GM10266 (cell line): ENCODE results near the gene CRX.
"Not testable (repeated sequence)": the region's sequence is repeated elsewhere in the genome, so short reads cannot be mapped to it uniquely, and the experiment has no call there.

ENCODE experiments used
- DNase-seq: peaks from one replicate; pipeline ENCODE4 v3.0.0; 2012; ENCODE audit errors: extremely low spot score
- TF ChIP-seq, protein P1 (sequence below): IDR thresholded peaks from 2 replicates; pipeline ENCODE4 v1.5.1; 2012; ENCODE audit warnings: mild to moderate bottlenecking, low read depth; ENCODE audit not compliant: control insufficient read depth, insufficient read depth; ENCODE audit errors: missing control alignments

Gene CRX

DNA sequence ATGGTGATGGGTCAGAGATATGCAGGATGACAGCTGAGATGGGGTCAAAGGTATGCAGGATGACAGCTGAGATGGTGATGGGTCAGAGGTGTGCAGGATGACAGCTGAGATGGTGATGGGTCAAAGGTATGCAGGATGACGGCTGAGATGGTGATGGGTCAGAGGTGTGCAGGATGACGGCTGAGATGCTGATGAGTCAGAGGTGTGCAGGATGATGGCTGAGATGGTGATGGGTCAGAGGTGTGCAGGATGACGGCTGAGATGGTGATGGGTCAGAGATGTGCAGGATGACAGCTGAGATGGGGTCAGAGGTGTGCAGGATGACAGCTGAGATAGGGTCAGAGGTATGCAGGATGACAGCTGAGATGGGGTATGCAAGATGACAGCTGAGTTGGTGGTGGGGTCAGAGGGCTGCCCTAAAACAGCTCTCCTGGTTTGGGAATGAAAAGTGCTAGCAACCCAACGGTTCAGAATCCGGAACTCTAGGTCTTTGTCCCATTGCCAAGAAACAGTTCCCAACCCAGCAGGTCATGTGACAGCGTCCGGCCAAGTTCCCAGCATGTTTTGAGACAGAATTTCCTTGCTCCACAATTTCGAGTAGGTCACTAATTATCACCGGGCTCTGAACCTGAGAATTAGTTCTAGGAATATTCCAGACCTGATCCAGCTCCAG lies 40.0 kb upstream of the CRX start:
- no peak for DNase-seq
- TF ChIP-seq, protein P1, sequence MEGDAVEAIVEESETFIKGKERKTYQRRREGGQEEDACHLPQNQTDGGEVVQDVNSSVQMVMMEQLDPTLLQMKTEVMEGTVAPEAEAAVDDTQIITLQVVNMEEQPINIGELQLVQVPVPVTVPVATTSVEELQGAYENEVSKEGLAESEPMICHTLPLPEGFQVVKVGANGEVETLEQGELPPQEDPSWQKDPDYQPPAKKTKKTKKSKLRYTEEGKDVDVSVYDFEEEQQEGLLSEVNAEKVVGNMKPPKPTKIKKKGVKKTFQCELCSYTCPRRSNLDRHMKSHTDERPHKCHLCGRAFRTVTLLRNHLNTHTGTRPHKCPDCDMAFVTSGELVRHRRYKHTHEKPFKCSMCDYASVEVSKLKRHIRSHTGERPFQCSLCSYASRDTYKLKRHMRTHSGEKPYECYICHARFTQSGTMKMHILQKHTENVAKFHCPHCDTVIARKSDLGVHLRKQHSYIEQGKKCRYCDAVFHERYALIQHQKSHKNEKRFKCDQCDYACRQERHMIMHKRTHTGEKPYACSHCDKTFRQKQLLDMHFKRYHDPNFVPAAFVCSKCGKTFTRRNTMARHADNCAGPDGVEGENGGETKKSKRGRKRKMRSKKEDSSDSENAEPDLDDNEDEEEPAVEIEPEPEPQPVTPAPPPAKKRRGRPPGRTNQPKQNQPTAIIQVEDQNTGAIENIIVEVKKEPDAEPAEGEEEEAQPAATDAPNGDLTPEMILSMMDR = no peak

DNA sequence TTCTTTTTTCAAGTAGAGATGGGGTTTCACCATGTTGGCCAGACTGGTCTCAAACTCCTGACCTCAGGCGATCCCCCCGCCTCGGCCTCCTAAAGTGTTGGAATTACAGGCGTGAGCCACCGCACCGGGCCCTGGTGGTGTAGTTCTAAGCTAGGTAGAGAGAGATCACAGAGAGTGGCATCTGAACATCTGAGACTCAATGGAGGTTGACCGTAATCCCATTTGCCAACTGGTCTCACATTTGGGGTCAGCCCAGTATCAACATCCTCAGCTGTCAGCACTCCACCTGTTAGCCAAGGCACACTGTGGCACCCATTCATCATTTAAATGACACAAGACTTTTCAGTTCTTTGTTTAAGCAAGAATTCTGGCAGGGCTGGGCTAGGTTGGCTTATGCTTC lies 35.2 kb upstream of the CRX start:
- DNase-seq = no peak
- TF ChIP-seq, protein P1 = no peak

DNA sequence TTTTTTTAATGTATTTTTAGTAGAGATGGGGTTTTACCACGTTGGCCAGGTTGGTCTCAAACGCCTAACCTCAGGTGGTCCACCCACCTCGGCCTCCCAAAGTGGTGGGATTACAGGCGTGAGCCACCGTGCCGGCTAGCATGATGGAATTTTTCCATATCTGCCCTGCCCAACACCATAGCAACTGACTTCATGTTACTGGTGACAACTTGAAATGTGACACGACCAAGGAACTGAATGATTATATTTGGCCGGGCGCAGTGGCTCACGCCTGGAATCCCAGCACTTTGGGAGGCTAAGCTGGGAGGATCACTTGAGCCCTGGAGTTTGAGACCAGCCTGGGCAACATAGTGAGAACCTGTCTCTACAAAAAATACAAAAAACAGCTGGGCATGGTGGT lies 34.4 kb upstream of the CRX start:
- not testable (repeated sequence) for DNase-seq

DNA sequence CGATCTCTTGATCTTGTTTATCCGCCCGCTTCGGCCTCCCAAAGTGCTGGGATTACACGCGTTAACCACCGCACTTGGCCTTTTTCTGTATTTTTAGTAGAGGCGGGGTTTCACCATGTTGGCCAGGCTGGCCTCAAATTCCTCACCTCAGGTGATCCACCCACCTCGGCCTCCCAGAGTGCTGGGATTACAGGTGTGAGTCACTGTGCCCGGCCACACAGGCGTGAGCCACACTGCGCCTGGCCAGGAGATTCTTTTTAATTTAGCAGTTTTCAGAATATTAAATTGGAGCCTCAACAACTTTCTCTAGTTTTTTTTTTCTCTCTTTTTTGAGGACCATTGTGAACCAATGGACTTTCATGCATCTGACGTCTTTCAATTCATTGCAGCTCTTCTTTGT lies 31.9 kb upstream of the CRX start:
- not testable (repeated sequence) for DNase-seq

DNA sequence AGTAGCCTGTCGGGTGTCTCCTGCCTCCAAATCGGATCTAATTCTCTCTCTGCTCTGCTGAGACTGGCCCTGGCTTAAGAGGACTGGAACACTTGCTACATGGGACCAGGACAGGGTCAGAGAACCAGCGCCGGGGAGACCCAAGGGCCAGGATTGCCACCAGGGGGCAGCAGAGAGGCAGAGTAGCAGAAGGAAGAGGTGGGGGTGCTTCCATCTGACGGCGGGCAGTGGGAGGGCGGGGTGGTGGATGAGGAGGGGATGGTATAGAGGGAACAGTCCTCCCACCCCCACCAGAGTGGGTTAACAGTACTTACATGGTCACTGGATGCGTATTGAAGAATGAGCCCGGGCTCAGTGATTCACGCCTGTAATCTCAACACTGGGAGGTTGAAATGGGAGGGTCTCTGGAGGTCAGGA lies 31.3 kb upstream of the CRX start:
- DNase-seq = peak; percentile 77
- TF ChIP-seq, protein P1 = peak; percentile 90

DNA sequence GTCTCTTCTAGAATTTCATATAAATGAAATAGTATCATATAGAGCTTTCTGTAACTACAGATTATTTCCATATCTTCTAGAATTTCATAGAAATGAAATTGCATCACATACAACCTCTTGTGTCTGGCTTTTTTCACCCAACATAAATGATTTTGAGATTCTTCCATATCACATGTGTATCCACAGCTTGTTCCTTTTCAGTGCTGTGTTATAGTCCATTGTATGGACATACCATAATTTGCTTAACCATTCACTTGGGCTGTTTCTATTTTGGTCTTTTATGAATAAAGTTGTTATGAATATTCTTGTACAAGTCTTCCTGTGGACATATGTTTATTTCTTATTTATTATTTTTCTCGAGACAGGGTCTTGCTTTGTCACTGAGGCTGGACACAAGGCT lies 29.1 kb upstream of the CRX start:
- TF ChIP-seq, protein P1 = no peak
- DNase-seq = no peak

DNA sequence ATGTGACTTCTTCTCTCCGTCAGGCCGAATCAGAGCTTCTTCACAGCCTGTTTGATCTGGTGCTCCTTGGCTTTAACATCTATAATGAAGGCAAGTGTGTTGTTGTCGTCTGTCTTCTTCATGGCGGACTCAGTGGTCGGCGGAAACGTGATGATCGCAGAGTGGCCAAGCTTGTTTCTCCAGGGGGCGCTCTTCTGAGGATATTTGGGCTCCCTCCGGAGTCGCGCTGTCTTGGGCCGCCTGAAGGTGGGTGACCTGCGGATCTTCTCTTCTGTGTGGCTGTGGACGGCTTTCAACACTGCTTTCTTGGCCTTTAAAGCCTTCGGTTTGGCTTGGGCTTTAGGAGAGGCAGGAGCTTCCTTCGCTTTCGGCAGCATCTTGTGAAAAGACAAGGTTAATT lies 27.2 kb upstream of the CRX start:
- TF ChIP-seq, protein P1 = no peak
- DNase-seq = no peak

DNA sequence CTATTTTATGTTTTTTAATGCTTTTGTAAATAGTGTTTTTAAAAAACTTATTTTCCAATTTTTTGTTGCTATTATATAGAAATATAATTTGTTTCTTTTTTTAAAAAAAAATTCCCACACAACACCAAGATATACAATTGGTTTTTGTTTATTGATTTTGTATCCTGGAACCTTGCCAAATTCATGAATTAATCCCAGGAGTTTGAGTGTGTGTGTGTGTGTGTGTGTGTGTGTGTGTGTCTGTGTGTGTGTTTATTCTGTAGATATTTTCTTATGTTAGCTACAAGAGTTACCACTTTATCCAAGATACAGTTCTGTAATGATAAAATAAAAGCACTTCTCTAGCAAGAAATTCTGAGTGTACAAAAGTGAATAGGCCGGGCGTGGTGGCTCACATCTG lies 25.0 kb upstream of the CRX start:
- no peak for DNase-seq

More for the DNA sequence above, 25.0 kb upstream of the CRX start:
- TF ChIP-seq, protein P1 = no peak
